HEK293T (cell line): ENCODE measurements around the gene EXOC4.
"Not testable (repeated sequence)": the region's sequence is repeated elsewhere in the genome, so short reads cannot be mapped to it uniquely, and the experiment has no call there.

Experiments
- CTCF ChIA-PET: fragments of 350-600 bp; formaldehyde crosslinking; extraction: SDS; loops from one replicate; lab custom pipeline; 2021; ENCODE audit warnings: antibody characterized with exemption, inconsistent platforms; lab: Yijun Ruan, JAX
- POLR2A ChIA-PET: fragments of 350-600 bp; formaldehyde crosslinking; extraction: SDS; loops from one replicate; lab custom pipeline; 2020; ENCODE audit warnings: antibody characterized with exemption, inconsistent platforms; lab: Yijun Ruan, JAX
- DNase-seq: peaks from one replicate; pipeline ENCODE4 v3.0.0; 2012; ENCODE audit warnings: mixed read lengths; ENCODE audit errors: extremely low spot score
- ARNT ChIP-seq: fragments of 450-650 bp; IDR thresholded peaks from 2 replicates; pipeline ENCODE4 v1.6.1; 2017; ENCODE audit warnings: mild to moderate bottlenecking
- BHLHE40 ChIP-seq: fragments of 450-650 bp; IDR thresholded peaks from 2 replicates; pipeline ENCODE4 v1.6.1; 2016; ENCODE audit warnings: mild to moderate bottlenecking, moderate library complexity, borderline replicate concordance
- CTBP1 ChIP-seq: fragments of 450-650 bp; IDR thresholded peaks from 2 replicates; pipeline ENCODE4 v1.6.1; 2016; ENCODE audit warnings: borderline replicate concordance
- ELF4 ChIP-seq: fragments of 450-650 bp; IDR thresholded peaks from 2 replicates; pipeline ENCODE4 v1.6.1; 2017; ENCODE audit warnings: antibody characterized with exemption
- FOXA1 ChIP-seq: fragments of 450-650 bp; IDR thresholded peaks from 2 replicates; pipeline ENCODE4 v1.6.1; 2016; ENCODE audit warnings: mild to moderate bottlenecking
- FOXK2 ChIP-seq: fragments of 450-650 bp; IDR thresholded peaks from 2 replicates; pipeline ENCODE4 v1.6.1; 2016; ENCODE audit warnings: mild to moderate bottlenecking
- FOXM1 ChIP-seq: fragments of 450-650 bp; IDR thresholded peaks from 2 replicates; pipeline ENCODE4 v1.6.1; 2017; ENCODE audit warnings: mild to moderate bottlenecking, borderline replicate concordance
- HDGF ChIP-seq: fragments of 450-650 bp; IDR thresholded peaks from 2 replicates; pipeline ENCODE4 v1.6.1; 2017; ENCODE audit warnings: antibody characterized with exemption, borderline replicate concordance
- L3MBTL2 ChIP-seq: fragments of 450-650 bp; conservative IDR thresholded peaks from 2 replicates; pipeline ENCODE4 v1.6.1; 2016; ENCODE audit warnings: mild to moderate bottlenecking
- LEF1 ChIP-seq: fragments of 450-650 bp; IDR thresholded peaks from 2 replicates; pipeline ENCODE4 v1.6.1; 2017; ENCODE audit warnings: mild to moderate bottlenecking, borderline replicate concordance
- NFRKB ChIP-seq: fragments of 450-650 bp; IDR thresholded peaks from 2 replicates; pipeline ENCODE4 v1.6.1; 2016; ENCODE audit warnings: mild to moderate bottlenecking, moderate library complexity
- PKNOX1 ChIP-seq: fragments of 450-650 bp; IDR thresholded peaks from 2 replicates; pipeline ENCODE4 v1.6.1; 2016
- SP1 ChIP-seq: fragments of 450-650 bp; IDR thresholded peaks from 2 replicates; pipeline ENCODE4 v1.6.1; 2017
- SUZ12 ChIP-seq: fragments of 450-650 bp; IDR thresholded peaks from 2 replicates; pipeline ENCODE4 v1.6.1; 2016; ENCODE audit warnings: mild to moderate bottlenecking
- TARDBP ChIP-seq: fragments of 450-650 bp; IDR thresholded peaks from 2 replicates; pipeline ENCODE4 v1.6.1; 2016
- ZNF384 ChIP-seq: fragments of 450-650 bp; IDR thresholded peaks from 2 replicates; pipeline ENCODE4 v1.6.1; 2016

Gene EXOC4

GRCh38 chr7:133775201-133775600, 522.3 kb downstream of the EXOC4 start:
- DNase-seq, result no peak
- no peak for TF ChIP-seq ARNT
- no peak for TF ChIP-seq TARDBP
- no peak for TF ChIP-seq CTBP1
- no peak for TF ChIP-seq ZNF384
- POLR2A ChIA-PET, result no interaction called here
- CTCF ChIA-PET, result no interaction called here

DNA sequence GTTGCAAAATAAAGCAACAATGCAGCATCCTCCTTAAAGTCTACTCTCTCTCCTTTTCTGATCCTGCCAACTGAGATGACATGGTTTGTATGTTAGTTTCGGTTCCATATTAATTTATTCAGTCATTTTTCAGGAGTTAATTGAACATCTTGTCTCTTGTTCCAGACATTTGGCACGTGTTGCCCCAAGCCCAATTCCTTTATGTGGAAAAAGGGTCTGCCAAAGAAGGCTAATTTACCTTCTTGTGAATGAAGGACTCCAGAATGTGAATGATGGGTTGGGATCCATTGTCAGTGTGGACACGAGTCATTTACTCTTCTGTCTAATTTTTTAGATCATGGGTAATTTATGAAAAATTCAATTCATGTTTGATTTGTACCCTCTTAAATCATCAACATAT, 523.4 kb downstream of the EXOC4 start:
- no peak for TF ChIP-seq FOXA1
- TF ChIP-seq TARDBP, result no peak
- no peak for TF ChIP-seq ZNF384
- TF ChIP-seq SP1, result no peak
- ChIA-PET CTCF (no interaction called here), POLR2A (no interaction called here)
- DNase-seq, result no peak

DNA sequence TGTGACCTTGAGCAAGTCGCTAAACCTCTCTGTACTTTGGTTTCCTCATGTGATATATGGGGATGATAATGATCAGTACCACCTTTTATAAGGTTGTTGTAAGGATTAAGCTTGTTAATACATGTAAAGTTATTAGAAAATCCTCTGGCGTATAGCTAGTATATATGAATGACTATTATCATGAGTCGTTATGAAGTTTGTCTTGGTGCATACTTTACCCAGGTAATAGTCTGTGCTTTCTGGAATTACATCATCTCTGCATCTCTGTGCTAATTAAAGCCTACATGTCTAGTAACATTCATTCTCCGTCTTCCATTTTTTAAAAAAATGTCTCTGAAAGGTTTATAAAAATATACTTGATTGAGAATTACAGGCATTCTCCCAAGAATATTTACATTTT, 524.8 kb downstream of the EXOC4 start:
- ChIA-PET CTCF (no interaction called here), POLR2A (no interaction called here)
- no peak for TF ChIP-seq ELF4
- no peak for TF ChIP-seq LEF1
- no peak for TF ChIP-seq HDGF
- TF ChIP-seq SUZ12, result no peak
- TF ChIP-seq ARNT, result no peak
- no peak for TF ChIP-seq FOXM1
- no peak for TF ChIP-seq PKNOX1
- no peak for TF ChIP-seq BHLHE40
- no peak for TF ChIP-seq FOXK2
- TF ChIP-seq FOXA1, result no peak
- TF ChIP-seq ZNF384, result no peak
- TF ChIP-seq SP1, result no peak
- no peak for TF ChIP-seq L3MBTL2
- TF ChIP-seq CTBP1, result no peak
- no peak for TF ChIP-seq TARDBP
- TF ChIP-seq NFRKB, result no peak
- no peak for DNase-seq

GRCh38 chr7:133778472-133778871, 525.6 kb downstream of the EXOC4 start:
- TF ChIP-seq ELF4, result no peak
- TF ChIP-seq SUZ12, result no peak
- ChIA-PET POLR2A (no interaction called here), CTCF (no interaction called here)
- no peak for DNase-seq

DNA sequence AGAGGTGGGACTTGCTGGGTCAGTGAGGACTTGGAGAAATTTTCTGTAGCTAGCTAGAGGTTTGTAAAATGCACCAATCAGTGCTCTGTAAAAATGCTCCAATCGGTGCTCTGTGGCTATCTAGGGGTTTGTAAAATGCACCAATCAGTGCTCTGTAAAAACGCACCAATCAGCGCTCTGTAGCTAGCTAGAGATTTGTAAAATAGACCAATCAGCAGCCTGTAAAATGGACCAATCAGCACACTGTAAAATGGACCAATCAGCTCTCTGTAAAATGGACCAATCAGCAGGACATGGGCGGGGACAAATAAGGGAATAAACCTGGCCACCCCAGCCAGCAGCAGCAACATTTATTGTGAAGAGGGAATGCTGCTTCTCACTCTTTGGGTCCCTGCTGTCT, 526.7 kb downstream of the EXOC4 start:
- DNase-seq, POLR2A ChIA-PET, CTCF ChIA-PET: not testable (repeated sequence)

DNA sequence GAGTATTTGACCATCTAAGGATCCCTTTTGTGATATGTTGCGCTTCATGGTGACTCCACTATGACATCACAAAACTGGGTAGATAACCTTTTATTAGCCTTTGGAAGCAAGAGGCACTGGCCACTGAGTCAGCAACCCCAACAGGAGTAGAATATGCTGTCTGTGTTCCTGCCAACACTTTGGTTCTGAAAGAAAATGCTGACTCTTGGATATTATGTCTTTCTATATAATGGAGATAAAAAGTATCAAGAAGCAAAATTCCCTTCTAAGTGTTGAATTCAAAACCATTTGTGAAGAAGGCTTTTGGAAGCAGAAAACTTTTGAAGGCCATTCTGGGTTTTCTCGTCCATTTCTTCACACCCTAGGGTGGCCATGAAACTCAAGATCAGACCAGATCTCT, 528.0 kb downstream of the EXOC4 start:
- TF ChIP-seq TARDBP (no peak), LEF1 (no peak), SUZ12 (no peak), PKNOX1 (no peak), SP1 (no peak), ELF4 (no peak), HDGF (no peak), ZNF384 (no peak), FOXK2 (no peak), FOXA1 (no peak), L3MBTL2 (no peak), NFRKB (no peak), ARNT (no peak), BHLHE40 (no peak), CTBP1 (no peak), FOXM1 (no peak)
- ChIA-PET POLR2A (no interaction called here), CTCF (no interaction called here)
- DNase-seq, result no peak

DNA sequence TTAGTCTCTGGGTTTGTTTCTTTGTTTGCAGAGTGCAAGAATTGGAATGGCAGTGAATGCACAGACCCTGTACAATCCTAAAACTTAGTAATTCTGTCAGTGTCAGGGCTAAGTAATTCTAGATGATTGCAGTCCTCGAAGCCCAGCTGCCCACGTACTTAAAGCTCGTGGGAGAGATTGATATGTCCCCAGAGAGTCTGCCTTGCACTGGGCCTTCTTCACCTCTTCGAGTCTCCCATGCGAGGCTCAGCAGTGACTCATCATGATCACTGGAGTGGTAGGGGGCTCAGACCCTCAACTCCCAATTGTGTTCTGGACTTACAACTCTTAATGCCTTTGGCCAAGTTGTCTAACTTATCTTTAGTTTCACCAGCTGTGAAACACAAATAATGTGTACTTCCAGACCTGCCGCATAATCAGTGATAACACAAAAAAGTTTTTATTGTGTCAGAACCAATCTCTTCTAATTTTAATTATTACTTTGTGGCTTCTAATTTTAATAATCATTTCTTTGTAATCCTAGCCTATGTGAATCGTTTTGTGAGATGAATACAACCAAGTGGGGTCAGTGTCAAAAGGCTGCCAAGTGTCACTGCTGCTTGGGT, 528.7 kb downstream of the EXOC4 start:
- ChIA-PET CTCF (no interaction called here), POLR2A (no interaction called here)
- no peak for DNase-seq
- TF ChIP-seq ZNF384 (no peak), FOXA1 (no peak)

DNA sequence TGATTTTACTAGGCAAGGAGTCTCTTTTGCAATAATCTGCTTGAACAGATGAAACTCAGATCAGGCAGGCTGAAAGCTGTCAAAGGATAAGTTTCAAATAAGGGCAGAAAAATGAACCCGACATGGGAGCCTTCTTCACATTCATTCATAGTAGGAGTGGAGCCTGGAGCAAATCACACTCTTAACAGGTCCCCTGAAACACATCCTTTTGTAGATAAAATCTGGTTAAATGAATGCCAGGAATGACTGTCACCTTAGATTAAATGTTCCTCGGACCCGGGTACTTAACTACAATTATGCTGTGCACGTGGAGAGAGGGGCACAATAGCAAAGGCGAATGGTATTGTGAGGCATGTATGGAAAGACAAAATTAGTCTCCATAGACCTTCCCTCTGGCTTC, 529.6 kb downstream of the EXOC4 start:
- ChIA-PET CTCF (no interaction called here), POLR2A (no interaction called here)
- TF ChIP-seq ARNT (no peak), HDGF (no peak), SP1 (no peak), NFRKB (no peak), SUZ12 (no peak), BHLHE40 (no peak), LEF1 (no peak), ZNF384 (no peak), FOXM1 (no peak), TARDBP (no peak), FOXA1 (no peak), L3MBTL2 (no peak), CTBP1 (no peak), FOXK2 (no peak), PKNOX1 (no peak), ELF4 (no peak)
- no peak for DNase-seq
